Activated gamma-delta T cell (primary cell): Measurements from ENCODE around the gene CHD5.

ENCODE experiments used
- DNase-seq: peaks from one replicate; lab custom pipeline; 2025; lab: John Stamatoyannopoulos, UW

CHD5 gene

GRCh38 chr1:6154525-6155319, 25.4 kb downstream of the CHD5 start:
- DNase-seq = no peak

- DNase-seq = no peak
Measured at GRCh38 chr1:6152882-6153281, 27.2 kb downstream of the CHD5 start.

- no peak for DNase-seq
Measured at GRCh38 chr1:6152181-6152580, 27.9 kb downstream of the CHD5 start.

DNA sequence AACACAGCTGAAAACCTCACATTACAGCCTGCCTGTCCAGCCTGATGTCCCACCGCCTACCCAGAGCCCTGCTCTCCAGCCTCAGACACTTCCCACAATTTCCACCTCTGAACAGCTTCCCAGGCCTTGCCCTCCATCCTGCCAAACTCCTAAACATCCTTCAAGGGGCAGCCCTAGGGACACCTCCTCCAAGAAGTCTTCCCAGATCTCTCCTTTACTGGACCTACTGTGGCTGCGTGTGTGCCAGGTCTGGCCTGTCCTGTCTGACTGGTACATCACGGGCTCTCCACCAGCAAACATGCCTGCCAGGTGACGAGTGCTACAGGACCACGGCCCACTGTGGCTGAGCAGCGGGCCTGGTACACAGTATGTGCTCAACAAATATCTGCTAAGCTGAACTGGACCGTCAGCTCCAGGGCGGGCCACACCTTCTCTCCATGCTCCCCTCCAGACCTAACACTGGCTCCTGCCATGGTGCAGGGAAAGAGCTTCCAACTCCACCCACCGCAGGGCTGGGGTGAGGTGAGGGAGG, 28.8 kb downstream of the CHD5 start:
- no peak for DNase-seq

DNA sequence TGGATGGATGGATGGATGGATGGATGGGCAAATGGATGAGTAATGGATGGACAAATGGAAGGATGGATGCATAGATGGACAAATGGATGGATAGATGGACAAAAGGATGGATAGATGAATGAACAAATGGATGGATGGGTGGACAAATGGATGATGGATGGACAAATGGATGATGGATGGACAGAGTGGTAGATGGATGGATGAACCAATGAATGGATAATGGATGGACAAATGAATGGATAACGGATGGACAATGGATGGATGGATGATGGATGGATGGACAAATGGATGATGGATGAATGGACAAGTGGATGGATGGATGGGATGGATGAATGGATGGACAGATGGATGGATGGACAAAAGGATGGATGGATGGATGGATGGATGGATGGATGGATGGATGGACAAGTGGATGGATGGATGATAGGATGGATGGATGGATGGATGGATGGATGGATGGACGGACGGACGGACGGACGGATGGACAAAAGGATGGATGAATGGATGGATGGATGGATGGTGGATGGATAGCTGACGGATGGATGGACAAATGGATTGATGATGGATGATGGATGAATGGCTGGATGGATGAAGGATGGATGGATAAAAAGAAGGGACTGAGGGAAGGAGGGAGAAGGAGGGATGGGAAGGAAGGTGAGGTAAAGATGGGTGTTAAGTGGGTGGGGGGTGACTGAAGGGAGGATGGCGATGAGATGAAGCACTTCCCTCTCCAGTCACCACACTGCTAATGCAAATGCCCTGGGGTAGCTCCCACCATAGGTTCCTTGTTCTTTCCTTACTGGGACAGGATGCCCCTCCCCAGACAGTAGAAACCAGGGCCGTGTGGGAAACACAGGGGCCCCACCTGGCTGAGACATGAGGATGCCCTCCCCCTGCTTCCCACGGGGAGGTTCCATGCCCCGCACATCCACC, 29.8 kb downstream of the CHD5 start:
- DNase-seq = no peak

DNA sequence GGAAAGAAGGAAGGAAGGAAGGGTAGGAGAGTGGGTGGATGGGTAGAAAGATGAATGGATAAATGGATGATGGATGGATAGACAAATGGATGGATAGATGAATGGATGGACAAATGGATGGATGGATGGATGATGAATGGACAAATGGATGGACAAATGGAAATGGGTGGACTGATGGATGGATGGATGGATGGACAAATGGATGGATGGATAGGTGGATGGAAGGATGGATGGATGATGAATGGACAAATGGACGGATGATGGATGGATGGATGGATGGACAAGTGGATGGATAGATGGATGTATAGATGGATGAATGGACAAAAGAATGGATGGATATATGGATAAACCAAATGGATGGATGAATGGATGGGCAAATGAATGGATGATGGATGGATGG, 30.5 kb downstream of the CHD5 start:
- DNase-seq = no peak

GRCh38 chr1:6148497-6149241, 31.5 kb downstream of the CHD5 start:
- peak; percentile 24 for DNase-seq

GRCh38 chr1:6145864-6146410, 34.2 kb downstream of the CHD5 start:
- no peak for DNase-seq

- no peak for DNase-seq
Measured at GRCh38 chr1:6145396-6145750, 34.7 kb downstream of the CHD5 start.

DNA sequence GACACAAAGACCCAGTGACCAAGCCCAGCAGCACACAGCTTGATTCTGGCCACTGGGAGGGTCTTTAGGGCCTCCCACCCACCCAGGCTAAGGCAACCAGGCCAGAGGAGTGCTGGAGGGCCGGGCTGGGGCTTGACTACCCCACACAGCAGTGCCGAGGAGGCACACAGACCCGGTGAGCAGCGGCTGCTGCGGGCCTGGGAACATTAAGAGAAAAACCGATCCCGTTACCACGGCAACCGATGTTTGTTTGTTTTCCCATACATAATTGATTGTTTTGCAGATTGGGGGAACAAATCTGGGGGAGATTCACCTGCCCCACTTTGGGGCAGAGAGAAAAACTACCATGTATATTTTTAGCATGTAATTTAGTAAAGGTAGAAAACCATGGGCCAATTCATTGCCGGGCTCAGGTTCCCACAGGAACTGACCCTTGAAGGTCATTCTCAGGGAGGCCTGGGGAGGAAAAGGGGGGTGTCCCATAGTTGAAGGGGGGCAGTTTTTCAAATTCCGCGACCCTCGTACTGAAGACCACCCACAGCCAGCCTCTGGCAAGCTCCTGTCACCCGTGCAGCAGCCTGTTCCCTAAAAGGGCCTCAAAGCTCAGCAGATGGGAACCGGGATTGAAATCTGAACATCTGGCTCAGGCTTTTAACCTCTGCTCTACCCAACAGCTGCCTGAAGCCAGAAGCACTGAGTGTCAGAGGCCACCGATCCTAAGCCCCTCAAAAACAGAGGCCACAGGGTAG, 35.3 kb downstream of the CHD5 start:
- DNase-seq = no peak

- no peak for DNase-seq
Measured at GRCh38 chr1:6144175-6144574, 35.9 kb downstream of the CHD5 start.

- no peak for DNase-seq
Measured at GRCh38 chr1:6143395-6143794, 36.7 kb downstream of the CHD5 start.

GRCh38 chr1:6142734-6143133, 37.4 kb downstream of the CHD5 start:
- no peak for DNase-seq

- no peak for DNase-seq
Measured at GRCh38 chr1:6142036-6142621, 38.0 kb downstream of the CHD5 start.

- no peak for DNase-seq
Measured at GRCh38 chr1:6141592-6141991, 38.5 kb downstream of the CHD5 start.

GRCh38 chr1:6140413-6140812, 39.7 kb downstream of the CHD5 start:
- DNase-seq = no peak

DNA sequence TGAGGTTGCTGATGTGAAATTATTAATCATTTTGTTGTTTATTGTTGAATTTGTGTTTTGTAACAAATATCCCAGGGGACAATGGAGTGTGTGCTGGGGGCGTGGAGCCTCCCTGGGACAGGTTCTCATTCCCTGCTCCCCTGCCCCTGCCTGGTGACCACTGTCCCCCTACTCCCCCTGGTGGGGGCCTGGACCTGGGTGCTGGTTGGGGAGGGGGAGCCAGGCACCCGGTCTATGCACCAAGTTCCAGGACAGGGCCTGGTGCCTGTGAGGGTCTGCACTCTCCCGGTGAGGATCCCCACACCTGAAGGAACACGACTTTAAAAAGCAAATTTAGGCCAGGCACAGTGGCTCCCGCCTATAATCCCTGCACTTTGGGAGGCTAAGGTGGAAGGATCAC, 42.4 kb downstream of the CHD5 start:
- no peak for DNase-seq

DNA sequence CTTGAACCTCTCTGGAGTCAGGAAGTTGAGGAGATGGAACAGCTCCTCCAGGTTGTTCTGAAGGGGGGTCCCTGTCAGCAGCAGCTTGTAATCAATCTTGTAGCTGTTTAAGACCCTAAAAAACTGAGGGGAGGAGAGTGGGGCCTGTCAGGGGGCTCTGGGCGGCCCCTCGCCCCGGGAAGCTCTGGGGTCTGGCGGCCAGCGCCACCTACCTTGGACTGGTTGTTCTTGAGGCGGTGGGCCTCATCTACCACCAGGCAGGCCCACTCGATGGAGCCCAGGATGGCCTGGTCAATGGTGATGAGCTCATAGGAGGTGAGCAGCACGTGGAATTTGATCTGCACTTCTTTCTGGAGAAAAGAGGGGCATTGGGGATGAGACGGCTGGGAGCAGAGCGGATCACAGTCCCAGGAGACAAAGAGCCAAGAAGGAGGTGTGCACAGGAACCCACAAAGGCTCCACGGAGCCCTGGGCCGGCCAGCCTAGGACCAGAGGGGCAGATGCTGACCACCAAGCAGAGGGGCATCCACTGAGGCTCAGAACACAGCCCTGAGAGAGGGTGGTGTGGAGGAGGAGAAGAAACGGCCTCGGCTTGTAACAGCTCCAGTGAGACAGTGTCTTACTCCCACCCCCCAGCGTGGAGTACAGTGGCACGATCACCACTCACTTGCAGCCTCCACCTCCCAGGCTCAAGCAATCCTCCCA, 43.5 kb downstream of the CHD5 start:
- DNase-seq = no peak

DNA sequence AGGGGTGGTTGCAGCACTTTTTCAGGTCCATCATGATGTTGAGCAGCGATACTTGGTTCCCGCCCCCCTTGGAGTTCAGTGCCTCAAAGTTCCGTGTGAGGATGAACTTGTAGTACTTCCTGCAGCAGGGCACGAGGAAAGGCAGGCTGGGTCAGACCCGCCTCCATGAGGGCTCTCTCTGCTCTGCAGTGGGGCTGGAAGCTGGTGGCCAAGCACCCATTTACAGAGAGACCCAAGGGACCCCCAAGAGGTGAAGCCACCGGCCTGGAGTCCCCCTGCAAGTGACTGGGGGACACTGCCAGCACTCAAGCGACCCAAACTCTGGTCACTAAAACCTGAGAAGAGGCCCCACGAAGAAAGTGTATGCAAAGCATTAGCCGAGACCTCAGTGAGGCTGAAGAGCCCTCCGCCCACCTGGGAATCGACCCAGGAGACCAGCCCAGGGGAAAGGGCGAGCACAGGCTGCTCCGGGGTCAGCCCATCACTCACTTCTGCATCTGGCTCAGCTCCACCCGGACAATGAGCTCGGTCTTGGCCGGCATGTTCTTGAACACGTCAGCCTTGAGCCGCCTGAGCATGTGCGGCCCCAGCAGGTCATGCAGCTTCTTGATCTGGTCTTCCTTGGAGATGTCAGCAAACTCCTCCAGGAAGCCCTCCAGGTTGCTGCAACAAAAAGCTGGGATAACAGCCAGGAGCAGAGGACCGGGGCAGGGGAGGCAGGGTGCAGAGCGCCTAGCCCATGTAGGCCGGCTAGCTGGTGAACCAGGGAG, 45.2 kb downstream of the CHD5 start:
- no peak for DNase-seq
